ENCODE results near the gene SMPD2.

Gene SMPD2

GRCh38 chr6:109486068-109486467 is 45.5 kb downstream of the SMPD2 start:
- DNase-seq = no peak

- DNase-seq = no peak
Measured at GRCh38 chr6:109488001-109488400, 47.5 kb downstream of the SMPD2 start.

GRCh38 chr6:109490713-109491112 is 50.2 kb downstream of the SMPD2 start:
- DNase-seq = no peak

GRCh38 chr6:109491207-109491938 is 50.8 kb downstream of the SMPD2 start:
- no peak for DNase-seq

Measured in stimulated activated naive CD4-positive, alpha-beta T cell treated with Interleukin-2 at 50 U/mL for 16 hours (primary cell).